ENCODE measurements around the gene CHMP2A.
"Not testable (repeated sequence)": the region's sequence is repeated elsewhere in the genome, so short reads cannot be mapped to it uniquely, and the experiment has no call there.

Gene CHMP2A

DNA sequence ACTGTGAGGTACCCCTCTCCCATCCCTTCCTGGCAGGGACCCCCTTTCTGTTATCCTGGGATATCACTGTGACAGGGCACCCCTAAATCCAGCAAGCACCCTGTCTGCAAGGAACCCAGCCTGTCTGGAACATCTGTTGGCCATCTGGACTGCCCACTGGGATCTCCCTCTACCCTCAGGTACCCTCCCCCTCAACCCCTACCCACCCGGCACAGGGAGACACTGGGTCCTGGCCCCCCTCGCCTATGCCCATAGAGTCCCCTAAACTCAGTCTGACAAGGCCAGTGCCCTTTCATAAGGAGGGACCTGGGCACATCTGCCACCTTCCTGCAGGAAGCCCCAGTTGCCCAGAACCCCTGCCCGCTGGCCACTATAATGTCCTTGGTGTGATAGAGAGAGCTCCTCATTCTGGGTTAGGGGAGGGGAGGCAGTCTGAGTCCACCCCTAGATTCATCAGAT lies 40.3 kb downstream of the CHMP2A start:
- FAIRE-seq, result no peak
- no peak for DNase-seq (ENCODE audit: extremely low spot score, insufficient read length, low read depth)

DNA sequence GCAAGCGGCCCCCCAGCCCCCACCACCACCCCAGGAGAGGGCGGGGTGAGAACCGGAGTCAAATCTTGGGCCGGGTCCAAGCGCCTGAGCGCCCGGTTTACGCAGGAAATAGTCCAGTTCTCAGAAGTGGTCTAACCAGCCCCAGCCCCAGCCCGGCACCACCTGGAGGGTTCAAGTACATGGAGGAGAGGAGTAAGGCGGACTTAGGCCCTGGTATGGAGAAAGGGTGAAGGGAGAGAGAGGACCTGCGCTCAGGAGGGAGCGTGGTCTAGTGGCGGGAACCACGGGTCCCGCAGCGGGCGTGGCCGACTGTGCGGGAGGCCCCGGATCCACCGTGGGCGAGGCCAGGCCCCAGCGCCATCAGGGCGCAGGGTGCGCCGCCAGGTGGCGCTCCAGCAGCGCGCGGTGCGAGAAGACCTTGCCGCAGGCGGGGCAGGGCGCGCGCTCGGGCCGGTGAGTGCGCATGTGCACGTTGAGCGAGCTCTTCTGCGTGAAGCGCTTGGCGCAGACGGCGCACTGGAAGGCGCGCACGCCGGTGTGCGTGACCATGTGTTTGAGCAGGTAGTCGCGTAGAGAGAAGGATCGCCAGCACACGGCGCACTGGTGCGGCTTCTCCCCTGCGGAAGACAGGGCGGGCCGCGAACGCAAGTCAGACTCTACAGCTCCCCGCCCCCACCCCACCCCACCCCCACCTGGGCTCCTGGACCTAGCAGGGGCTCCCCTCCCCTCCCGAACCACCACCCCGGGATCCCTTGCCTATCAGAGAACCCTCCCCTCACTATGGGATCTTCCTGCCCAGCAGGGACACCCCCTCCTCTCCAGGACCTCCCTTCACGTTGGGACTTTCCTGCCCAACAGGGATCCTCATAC lies 41.0 kb downstream of the CHMP2A start:
- DNase-seq (ENCODE audit: extremely low spot score, insufficient read length, low read depth) (peak; percentile 93), FAIRE-seq (peak; percentile 96)

DNA sequence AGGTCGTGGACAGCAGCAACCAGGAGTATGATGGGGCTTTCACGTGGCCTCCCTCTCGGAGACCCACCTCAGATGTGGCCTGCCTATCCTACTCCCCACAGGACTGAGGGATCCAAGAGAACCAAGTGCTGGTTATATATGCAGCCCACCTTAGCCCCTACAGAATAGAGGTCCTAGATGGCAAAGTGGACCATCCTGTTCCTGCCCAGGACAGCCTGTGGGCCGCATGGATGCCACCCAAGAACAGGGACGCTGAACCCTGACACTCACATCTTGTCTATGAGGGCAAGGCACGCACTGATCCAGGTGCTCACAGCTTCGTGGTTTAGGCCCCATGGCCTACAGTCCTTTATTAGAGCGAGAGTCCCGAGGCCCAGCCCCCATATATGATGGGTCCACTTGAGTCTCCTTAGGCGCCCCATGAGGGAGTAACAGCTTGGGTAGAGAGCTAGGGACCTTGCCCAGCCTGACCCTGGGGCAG lies 41.7 kb downstream of the CHMP2A start:
- DNase-seq (ENCODE audit: extremely low spot score, insufficient read length, low read depth) (no peak), FAIRE-seq (no peak)

DNA sequence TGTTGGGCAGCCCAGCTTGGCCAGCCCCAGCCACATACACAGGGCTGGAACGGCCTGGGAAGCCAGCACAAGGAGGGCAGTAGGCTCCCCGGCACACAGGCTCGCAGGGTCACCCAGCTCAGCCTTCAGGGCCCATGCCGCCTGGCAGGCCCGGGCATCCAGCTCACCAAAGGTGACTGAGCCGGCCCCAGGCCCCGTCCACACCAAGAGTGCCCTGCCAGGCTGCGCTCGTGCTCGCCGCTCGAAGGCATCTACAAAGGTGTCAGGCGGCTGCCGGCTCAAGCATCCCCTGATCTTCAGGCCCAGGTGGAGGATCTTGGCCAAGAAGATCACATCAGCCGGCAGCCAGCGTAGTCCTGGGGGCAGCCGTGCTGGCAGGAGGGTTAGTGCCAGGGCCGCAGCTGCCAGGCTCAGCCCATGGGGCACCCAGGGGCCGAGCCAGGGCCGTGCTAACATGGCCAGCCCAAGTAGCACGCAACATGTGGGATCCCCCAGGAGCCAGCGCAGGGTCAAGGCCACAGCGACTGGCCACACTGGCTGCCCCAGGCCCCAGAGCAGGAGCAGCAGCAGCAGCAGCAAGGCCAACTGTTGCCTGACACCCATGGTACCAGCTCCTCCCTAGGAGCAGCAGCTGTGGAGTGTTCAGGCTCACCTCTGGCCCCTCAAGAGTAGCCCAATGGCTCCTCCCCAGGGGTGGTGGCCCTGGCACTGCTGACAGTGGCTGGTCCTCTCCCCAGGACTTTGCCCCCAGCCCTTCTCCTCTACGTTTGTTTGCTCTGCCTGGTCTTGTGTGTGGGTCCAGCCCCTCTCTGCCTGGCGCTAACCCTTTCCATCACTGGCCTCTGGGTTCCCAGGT lies 43.3 kb downstream of the CHMP2A start, which contains the start of gene SLC27A5:
TSS of gene SLC27A5 (minus strand) at position 640 of the 856 bp plus-strand sequence. CDS start at position 603, 37 bp downstream.
- no peak for FAIRE-seq
- no peak for DNase-seq (ENCODE audit: extremely low spot score, insufficient read length, low read depth)

DNA sequence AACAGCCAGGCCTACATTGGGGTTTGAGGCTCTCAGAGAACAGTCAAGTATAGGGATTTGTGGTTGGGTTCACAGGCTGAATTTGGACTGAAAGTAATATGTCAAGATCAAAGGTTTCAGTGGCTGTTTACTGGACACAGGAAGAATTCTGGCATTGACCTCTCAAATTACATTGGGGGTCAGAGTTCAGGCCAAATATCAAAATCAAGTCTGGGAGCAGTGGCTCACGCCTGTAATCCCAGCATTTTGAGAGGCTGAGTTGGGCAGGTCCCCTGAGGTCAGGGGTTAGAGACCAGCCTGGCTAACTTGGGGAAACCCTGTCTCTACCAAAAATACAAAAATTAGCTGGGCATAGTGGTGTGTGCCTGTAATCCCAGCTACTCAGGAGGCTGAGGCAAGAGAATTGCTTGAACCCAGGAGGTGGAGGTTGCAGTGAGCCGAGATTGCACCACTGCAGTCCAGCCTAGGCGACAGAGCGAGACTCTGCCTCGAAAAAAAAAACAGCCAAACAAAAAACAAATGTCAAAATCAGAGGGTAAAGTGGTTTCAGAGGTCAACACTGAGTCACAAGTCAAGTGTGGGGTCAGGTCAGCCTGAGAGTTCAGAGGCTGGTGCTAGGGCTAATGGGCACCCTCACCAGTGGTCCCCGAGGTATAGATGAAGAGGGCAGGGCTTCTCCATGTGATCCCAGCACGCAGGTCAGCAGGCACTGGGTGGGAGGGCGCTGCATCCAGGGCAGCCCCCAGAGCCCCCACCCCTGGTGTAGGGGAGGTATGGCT lies 44.6 kb downstream of the CHMP2A start:
- no peak for FAIRE-seq
- DNase-seq (ENCODE audit: extremely low spot score, insufficient read length, low read depth), result no peak

DNA sequence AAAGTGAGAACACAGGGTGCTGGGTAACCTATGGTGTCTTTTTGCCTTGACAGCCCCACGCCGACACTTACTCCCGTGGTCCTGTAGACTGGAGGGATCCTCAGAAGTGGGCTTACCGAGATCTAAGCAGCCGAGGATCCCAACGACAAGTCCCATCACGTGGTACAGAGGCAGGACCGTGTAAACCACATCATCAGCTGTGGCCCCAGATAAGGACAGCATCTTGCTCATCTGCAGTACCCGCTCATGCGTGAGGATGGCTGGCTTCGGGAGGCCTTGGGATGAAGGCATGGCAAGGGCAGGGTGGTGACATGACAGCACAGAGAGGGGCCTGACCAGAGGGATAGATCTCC lies 45.2 kb downstream of the CHMP2A start:
- DNase-seq (ENCODE audit: extremely low spot score, insufficient read length, low read depth), result no peak
- FAIRE-seq, result no peak

DNA sequence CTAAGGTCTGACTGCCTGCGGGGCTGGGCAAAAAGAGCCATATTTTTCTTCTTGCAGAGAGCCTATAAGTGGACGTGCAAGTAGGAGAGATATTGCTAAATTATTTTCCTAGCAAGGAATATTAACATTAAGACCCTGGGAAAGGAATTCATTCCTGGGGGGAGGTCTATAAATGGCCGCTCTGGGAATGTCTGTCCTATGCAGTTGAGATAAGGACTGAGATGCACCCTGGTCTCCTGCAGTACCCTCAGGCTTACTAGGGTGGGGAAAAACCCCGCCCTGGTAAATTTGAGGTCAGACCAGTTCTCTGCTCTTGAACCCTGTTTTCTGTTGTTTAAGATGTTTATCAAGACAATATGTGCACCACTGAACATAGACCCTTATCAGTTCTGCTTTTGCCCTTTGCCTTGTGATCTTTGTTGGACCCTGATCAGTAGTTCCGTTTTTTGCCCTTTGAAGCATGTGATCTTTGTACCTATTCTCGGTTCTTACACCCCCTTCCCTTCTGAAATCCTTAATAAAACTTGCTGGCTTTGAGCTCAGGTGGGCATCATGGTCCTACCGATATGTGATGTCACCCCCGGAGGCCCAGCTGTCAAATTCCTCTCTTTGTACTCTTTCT lies 47.2 kb downstream of the CHMP2A start:
- FAIRE-seq; DNase-seq (ENCODE audit: extremely low spot score, insufficient read length, low read depth): not testable (repeated sequence)
